ENCODE results near the gene IQCH.
"Not testable (repeated sequence)": the region's sequence is repeated elsewhere in the genome, so short reads cannot be mapped to it uniquely, and the experiment has no call there.

Gene IQCH

DNA sequence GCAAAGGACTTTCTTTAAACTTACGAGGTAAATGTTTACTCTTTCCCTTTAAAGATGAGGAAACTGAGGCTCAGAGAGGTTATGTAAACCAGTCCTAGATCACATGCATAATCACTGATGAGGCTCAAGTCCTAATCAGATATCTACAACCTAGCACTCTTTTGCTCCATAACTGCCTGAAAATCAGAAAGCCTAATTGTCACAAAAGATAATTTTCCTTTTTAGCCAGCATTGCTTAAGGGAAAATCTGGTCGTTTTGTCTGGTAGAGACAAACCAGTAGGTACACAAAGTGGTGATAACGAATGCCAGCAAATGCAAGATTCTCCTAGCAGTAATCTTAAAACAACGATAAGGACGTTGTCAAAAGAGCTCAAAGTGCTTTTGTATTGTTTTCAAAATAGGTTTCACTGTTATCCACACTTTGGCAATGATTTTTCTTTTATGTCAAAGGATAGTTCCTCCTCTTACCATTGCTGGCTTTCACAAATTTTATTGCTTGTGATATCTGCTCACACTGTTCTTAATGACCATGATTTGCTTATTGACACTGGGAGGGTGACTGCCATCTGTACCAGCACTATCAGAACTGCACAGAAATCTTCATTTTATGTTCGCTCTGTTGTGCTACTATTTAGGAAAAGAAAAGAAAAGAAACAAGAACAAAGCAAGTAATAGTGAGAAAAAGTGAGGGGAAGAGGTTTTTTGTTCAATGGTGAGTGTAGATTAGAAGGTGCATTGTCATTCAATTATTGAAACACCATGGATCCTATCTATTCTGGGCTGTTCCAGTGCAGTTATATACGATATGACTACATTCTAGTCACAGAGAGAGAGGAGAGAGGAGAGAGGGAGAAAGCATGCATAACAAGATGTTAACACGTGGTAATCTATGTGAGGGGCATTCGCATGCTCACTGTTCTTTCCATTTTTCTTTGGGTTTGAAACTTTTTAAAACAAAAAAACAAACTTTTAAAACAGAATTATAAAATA, 13.7 kb downstream of the IQCH start:
- Histone ChIP-seq H3K36me3 (no peaks in the 10 kb centered on the region), H3K27me3 (no peaks in the 10 kb centered on the region)
- TF ChIP-seq, protein P1, sequence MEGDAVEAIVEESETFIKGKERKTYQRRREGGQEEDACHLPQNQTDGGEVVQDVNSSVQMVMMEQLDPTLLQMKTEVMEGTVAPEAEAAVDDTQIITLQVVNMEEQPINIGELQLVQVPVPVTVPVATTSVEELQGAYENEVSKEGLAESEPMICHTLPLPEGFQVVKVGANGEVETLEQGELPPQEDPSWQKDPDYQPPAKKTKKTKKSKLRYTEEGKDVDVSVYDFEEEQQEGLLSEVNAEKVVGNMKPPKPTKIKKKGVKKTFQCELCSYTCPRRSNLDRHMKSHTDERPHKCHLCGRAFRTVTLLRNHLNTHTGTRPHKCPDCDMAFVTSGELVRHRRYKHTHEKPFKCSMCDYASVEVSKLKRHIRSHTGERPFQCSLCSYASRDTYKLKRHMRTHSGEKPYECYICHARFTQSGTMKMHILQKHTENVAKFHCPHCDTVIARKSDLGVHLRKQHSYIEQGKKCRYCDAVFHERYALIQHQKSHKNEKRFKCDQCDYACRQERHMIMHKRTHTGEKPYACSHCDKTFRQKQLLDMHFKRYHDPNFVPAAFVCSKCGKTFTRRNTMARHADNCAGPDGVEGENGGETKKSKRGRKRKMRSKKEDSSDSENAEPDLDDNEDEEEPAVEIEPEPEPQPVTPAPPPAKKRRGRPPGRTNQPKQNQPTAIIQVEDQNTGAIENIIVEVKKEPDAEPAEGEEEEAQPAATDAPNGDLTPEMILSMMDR (IDR thresholded peaks at IDR 0.05), result no peak

DNA sequence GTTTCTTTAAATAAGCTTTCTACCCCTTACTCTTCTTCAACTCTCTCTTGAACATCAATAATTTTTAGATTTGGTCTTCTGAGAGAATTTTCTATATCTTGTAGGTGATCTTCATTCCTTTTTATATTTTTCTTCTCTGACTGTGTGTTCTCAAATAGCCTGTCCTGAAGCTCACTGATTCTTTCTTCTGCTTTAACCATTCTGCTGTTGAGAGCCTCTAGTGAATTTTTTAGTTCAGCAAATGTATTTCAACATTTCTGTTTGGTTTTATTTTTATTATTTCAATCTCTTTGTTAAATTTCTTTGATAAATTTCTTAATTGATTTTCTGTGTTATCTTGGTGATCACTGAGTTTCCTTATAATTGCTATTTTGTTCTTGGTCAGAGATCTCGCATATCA, 19.6 kb downstream of the IQCH start:
- Histone ChIP-seq H3K9me3 (no peaks in the 10 kb centered on the region), H3K4me3 (ENCODE audit: low read depth in 1 of 2, low read length in 1 of 2) (no peak overlapping the region), H3K4me1 (ENCODE audit: control insufficient read depth in 1 of 2, insufficient read depth in 1 of 2, low read depth in 1 of 2, low read length in 1 of 2) (no peaks in the 10 kb centered on the region), H3K27me3 (no peaks in the 10 kb centered on the region), H3K27ac (no peak overlapping the region), H3K36me3 (no peaks in the 10 kb centered on the region)
- TF ChIP-seq, protein P1 (IDR thresholded peaks at IDR 0.05), result no peak

More for the DNA sequence above, 13.7 kb downstream of the IQCH start:
- Histone ChIP-seq H3K4me1 (ENCODE audit: control insufficient read depth in 1 of 2, insufficient read depth in 1 of 2, low read depth in 1 of 2, low read length in 1 of 2) (no peaks in the 10 kb centered on the region), H3K4me3 (ENCODE audit: low read depth in 1 of 2, low read length in 1 of 2) (no peak overlapping the region), H3K9me3 (no peaks in the 10 kb centered on the region), H3K27ac (no peak overlapping the region)

DNA sequence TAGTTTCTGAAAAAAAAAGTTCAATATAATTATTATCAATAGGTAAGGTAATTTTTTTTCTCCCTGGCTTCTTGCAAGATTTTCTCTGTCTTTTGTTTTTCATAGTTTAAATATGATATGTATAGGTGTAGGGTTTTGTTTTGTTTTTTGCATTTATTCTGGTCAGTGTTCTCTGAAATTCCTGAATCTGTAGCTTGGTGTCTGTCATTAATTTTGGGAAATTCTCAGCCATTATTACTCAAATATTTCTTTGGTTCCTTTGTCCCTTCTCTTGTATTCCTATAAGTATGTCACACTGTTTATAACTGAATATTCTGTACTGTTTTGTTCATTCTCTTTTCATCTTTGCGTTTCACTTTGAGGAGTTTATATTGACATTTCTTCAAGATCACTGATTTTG, 22.1 kb downstream of the IQCH start:
- H3K9me3 ChIP-seq, result no peaks in the 10 kb centered on the region
- TF ChIP-seq, protein P1 (IDR thresholded peaks at IDR 0.05), result no peak
- H3K4me1 ChIP-seq (ENCODE audit: control insufficient read depth in 1 of 2, insufficient read depth in 1 of 2, low read depth in 1 of 2, low read length in 1 of 2), result no peaks in the 10 kb centered on the region
- no peak overlapping the region for H3K27ac ChIP-seq
- H3K36me3 ChIP-seq, result no peaks in the 10 kb centered on the region
- no peaks in the 10 kb centered on the region for H3K27me3 ChIP-seq
- H3K4me3 ChIP-seq (ENCODE audit: low read depth in 1 of 2, low read length in 1 of 2), result no peak overlapping the region

DNA sequence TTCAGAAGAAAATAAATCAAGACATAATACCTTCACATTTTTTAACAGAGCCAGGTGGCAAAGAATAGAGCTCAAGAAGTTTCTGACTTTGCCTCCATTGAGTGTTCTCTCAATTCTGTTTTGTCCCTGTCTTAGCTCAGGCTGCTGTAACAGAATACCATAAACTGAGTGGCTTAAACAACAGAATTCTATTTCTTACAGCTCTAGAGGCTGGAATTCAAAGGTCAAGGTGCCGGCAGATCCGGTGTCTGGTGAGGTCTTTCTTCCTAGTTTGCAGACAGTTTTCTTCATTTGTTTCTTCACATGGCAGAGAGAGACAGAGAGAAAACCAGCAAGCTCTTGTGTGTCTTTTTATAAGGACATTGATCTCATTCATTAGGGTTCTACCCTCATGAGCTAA, 25.6 kb downstream of the IQCH start:
- Histone ChIP-seq H3K4me1 (ENCODE audit: control insufficient read depth in 1 of 2, insufficient read depth in 1 of 2, low read depth in 1 of 2, low read length in 1 of 2) (no peaks in the 10 kb centered on the region), H3K27me3 (no peaks in the 10 kb centered on the region), H3K27ac (no peak overlapping the region), H3K36me3 (no peaks in the 10 kb centered on the region), H3K4me3 (ENCODE audit: low read depth in 1 of 2, low read length in 1 of 2) (no peak overlapping the region), H3K9me3 (no peaks in the 10 kb centered on the region)
- TF ChIP-seq, protein P1 (IDR thresholded peaks at IDR 0.05), result no peak

DNA sequence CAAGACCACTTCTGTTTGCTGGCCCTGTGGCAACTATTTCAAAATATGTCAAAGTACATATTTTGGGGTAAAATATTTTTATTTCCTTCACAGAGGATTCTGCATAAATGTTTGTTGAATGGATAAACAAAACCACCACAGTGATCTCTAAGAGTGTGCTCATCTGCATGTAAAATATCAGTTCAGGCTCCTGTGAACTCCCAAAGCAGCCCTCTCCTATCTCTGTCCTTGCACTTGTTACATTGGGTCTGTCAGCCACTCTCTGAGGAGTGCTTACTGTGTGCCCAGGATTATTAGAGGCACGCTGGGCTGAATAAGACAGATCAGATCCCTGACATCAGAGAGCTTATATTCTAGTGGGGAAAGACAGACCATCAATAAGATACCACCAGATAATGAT, 27.1 kb downstream of the IQCH start:
- Histone ChIP-seq H3K36me3 (no peaks in the 10 kb centered on the region), H3K4me1 (ENCODE audit: control insufficient read depth in 1 of 2, insufficient read depth in 1 of 2, low read depth in 1 of 2, low read length in 1 of 2) (no peaks in the 10 kb centered on the region)

DNA sequence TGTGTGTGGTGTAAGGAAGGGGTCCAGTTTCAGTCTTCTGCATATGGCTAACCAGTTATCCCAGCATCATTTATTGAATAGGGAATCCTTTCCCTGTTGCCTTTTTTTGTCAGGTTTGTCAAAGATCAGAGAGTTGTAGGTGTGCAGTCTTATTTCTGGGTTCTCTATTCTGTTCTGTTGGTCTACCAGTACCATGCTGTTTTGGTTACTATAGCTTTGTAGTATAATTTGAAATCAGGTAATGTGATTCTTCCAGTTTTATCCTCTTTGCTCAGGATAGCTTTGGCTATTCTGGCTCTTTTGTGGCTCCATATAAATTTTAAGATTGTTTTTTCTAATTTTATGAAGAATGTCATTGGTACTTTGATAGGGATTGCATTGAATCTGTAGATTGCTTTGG, 31.0 kb downstream of the IQCH start:
- not testable (repeated sequence) for H3K36me3 ChIP-seq; H3K27ac ChIP-seq; H3K27me3 ChIP-seq; H3K9me3 ChIP-seq; H3K4me3 ChIP-seq (ENCODE audit: low read depth in 1 of 2, low read length in 1 of 2); H3K4me1 ChIP-seq (ENCODE audit: control insufficient read depth in 1 of 2, insufficient read depth in 1 of 2, low read depth in 1 of 2, low read length in 1 of 2)

More for the DNA sequence above, 27.1 kb downstream of the IQCH start:
- no peak overlapping the region for H3K27ac ChIP-seq
- H3K4me3 ChIP-seq (ENCODE audit: low read depth in 1 of 2, low read length in 1 of 2), result no peak overlapping the region
- TF ChIP-seq, protein P1 (IDR thresholded peaks at IDR 0.05), result no peak
- H3K9me3 ChIP-seq, result no peaks in the 10 kb centered on the region
- no peaks in the 10 kb centered on the region for H3K27me3 ChIP-seq

DNA sequence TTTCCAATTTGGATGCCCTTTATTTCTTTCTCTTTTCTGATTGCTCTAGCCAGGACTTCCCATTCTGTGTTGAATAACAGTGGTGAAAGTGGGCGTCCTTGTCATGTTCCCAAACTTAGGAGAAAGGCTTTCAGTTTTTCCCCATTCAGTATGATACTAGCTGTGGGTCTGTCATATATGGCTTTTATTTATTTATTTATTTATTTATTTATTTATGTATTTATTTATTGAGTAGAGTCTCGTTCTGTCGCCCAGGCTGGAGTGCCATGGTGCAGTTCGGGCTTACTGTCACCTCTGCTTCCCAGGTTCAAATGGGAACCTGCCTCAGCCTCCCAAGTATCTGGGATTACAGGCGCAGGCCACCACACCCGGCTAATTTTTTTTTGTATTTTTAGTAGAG, 31.8 kb downstream of the IQCH start:
- H3K27me3 ChIP-seq; H3K27ac ChIP-seq; H3K9me3 ChIP-seq; H3K4me1 ChIP-seq (ENCODE audit: control insufficient read depth in 1 of 2, insufficient read depth in 1 of 2, low read depth in 1 of 2, low read length in 1 of 2); H3K36me3 ChIP-seq; H3K4me3 ChIP-seq (ENCODE audit: low read depth in 1 of 2, low read length in 1 of 2): not testable (repeated sequence)

All from neutrophil (primary cell).